Middle frontal gyrus (tissue), 1 donor: ENCODE results near the gene CDH15.

Experiments
- DNase-seq: peaks from one replicate; pipeline ENCODE4 v3.0.0-alpha.2; 2015; ENCODE audit warnings: low spot score; ENCODE audit errors: extremely low spot score

Gene CDH15

GRCh38 chr16:89140981-89141883, 30.3 kb upstream of the CDH15 start:
- no peak for DNase-seq

- no peak for DNase-seq
Observed at GRCh38 chr16:89141884-89142267, 29.7 kb upstream of the CDH15 start.

- no peak for DNase-seq
Observed at GRCh38 chr16:89142474-89143195, 28.9 kb upstream of the CDH15 start.

GRCh38 chr16:89143201-89143741, 28.3 kb upstream of the CDH15 start:
- no peak for DNase-seq

- no peak for DNase-seq
Observed at GRCh38 chr16:89143911-89144675, 27.5 kb upstream of the CDH15 start.

GRCh38 chr16:89144681-89145080, 26.9 kb upstream of the CDH15 start:
- no peak for DNase-seq

GRCh38 chr16:89145406-89146161, 26.0 kb upstream of the CDH15 start:
- DNase-seq: no peak

GRCh38 chr16:89146211-89147005, 25.1 kb upstream of the CDH15 start:
- no peak for DNase-seq

- no peak for DNase-seq
Observed at GRCh38 chr16:89147085-89147817, 24.3 kb upstream of the CDH15 start.

- DNase-seq: no peak
Observed at GRCh38 chr16:89149386-89149785, 22.2 kb upstream of the CDH15 start.

GRCh38 chr16:89150090-89150835, 21.3 kb upstream of the CDH15 start:
- DNase-seq: no peak

GRCh38 chr16:89150981-89151380, 20.6 kb upstream of the CDH15 start:
- no peak for DNase-seq

- DNase-seq: no peak
Observed at GRCh38 chr16:89152831-89153700, 18.5 kb upstream of the CDH15 start.

- no peak for DNase-seq
Observed at GRCh38 chr16:89153848-89154271, 17.7 kb upstream of the CDH15 start.

- DNase-seq: no peak
Observed at GRCh38 chr16:89154390-89155183, 17.0 kb upstream of the CDH15 start.

- no peak for DNase-seq
Observed at GRCh38 chr16:89155184-89155679, 16.3 kb upstream of the CDH15 start.
